Measurements from ENCODE around the gene BID.

DNA sequence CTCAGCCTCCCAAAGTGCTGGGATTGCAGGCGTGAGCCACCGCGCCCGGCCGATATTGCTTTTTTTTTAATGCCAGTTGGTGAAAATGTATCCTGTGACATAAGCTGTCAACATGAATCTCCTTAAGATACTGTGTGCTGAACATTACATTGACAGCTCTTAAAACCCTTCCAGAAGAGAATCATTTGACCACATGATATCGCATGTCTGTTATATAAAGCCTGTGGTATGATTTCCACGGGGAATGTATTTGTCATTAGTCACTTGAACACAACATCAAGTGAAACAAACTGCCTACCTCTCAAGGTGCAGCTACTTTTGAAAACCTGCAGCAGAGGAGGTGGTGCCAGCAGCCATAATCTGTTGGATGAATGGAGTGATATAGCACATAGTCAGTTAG is 68.7 kb downstream of the BID start:
- TF ChIP-seq, protein P1, sequence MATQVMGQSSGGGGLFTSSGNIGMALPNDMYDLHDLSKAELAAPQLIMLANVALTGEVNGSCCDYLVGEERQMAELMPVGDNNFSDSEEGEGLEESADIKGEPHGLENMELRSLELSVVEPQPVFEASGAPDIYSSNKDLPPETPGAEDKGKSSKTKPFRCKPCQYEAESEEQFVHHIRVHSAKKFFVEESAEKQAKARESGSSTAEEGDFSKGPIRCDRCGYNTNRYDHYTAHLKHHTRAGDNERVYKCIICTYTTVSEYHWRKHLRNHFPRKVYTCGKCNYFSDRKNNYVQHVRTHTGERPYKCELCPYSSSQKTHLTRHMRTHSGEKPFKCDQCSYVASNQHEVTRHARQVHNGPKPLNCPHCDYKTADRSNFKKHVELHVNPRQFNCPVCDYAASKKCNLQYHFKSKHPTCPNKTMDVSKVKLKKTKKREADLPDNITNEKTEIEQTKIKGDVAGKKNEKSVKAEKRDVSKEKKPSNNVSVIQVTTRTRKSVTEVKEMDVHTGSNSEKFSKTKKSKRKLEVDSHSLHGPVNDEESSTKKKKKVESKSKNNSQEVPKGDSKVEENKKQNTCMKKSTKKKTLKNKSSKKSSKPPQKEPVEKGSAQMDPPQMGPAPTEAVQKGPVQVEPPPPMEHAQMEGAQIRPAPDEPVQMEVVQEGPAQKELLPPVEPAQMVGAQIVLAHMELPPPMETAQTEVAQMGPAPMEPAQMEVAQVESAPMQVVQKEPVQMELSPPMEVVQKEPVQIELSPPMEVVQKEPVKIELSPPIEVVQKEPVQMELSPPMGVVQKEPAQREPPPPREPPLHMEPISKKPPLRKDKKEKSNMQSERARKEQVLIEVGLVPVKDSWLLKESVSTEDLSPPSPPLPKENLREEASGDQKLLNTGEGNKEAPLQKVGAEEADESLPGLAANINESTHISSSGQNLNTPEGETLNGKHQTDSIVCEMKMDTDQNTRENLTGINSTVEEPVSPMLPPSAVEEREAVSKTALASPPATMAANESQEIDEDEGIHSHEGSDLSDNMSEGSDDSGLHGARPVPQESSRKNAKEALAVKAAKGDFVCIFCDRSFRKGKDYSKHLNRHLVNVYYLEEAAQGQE (IDR thresholded peaks at IDR 0.05; ENCODE audit: insufficient read depth in 1 of 2, low read depth in 2 of 2, low read length in 2 of 2) = no peak
- no peak for TF ChIP-seq POLR2AphosphoS5 (IDR thresholded peaks at IDR 0.05; ENCODE audit: low read depth, low read length)
